ENCODE results near the gene MICAL3. TPM values are rescaled to one million over a fixed set of nuclear protein-coding genes. Genes with fewer than 3 reads are reported as not detected.

MICAL3 gene
- polyA plus RNA-seq, 1 of the 3 experiments (the other 2 are of a cell fraction), result 83.1 TPM

DNA sequence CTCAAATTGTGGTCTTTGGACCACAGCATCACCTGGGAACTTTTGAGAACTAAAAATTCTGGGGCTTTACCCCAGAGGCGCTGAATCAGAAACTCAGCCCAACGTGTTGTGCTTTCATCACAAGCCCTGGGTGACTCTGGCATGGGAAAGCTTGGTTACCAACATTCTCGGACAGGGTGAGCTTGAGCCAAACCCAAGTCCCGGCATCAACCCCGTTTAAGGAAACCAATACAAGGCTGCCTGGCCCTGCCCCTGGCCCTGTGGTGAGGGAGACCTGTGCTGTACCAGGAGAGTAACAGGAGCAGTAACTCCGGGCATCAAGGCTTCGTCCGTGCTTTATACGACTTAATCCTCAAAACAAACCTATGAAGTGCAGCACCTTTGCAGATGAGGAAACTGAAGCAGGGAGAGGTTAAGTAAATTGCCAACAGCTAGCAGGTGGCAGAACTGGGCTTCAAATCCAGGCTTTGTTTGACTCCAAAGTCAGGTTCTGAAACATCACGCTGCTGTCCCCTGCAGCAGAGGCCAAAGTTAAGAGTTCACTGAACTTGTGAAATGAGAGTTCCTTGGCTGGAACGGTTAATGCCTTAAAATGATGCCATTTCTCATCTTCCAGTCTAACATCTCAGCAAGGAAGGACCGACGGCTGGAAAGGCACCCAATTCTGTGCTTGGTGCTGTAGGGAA lies 186.0 kb downstream of the MICAL3 start:
- Histone ChIP-seq H3K4me2 (no peak overlapping the region), H3F3A (replicated peaks; ENCODE audit: insufficient read depth) (no peaks in the 10 kb centered on the region), H3K4me3 (ENCODE audit: low read depth in 2 of 2, low read length in 1 of 2) (no peak overlapping the region), H4K20me1 (ENCODE audit: insufficient read depth) (no peaks in the 10 kb centered on the region), H3K4me1 (ENCODE audit: control insufficient read depth in 1 of 2, insufficient read depth in 2 of 2, low read depth in 1 of 2, low read length in 1 of 2) (peaks cover 0 to 1% of the 10 kb centered on the region in 2 experiments; a peak in 1 of 4 replicates), H3K9me2 (no peaks in the 10 kb centered on the region), H2AFZ (ENCODE audit: low read depth) (no peak overlapping the region), H3K9ac (no peak overlapping the region), H3K36me3 (replicated peaks in 1 of 2; ENCODE audit: control insufficient read depth in 1 of 2, insufficient read depth in 2 of 2, low read length in 1 of 2) (peaks cover 0 to 50% of the 10 kb centered on the region in 2 experiments), H3K79me2 (ENCODE audit: insufficient read depth) (no peaks in the 10 kb centered on the region), H3K9me3 (no peaks in the 10 kb centered on the region), H3K27me3 (ENCODE audit: insufficient read depth) (no peaks in the 10 kb centered on the region), H3K27ac (ENCODE audit: low read depth in 2 of 2, low read length in 1 of 2) (no peak overlapping the region)
- ChIA-PET POLR2A (no interaction called here), CTCF (interaction anchor here (1.0 to 1.7 kb wide), 3 partner anchors 8 to 238 kb away, joined by 4 to 7 read pairs (median 4); no protein-coding TSS in a partner anchor)
- no peak for TF ChIP-seq NRF1 (IDR thresholded peaks at IDR 0.05; ENCODE audit: low read depth, low read length)
- no peak for DNase-seq
- WGBS (ENCODE audit: low lambda C conversion rate), result 90% methylated on average over 8 of the region's 13 CpGs

GRCh38 chr22:17836992-17837742 lies 187.2 kb downstream of the MICAL3 start:
- 77% methylated on average over 11 of the region's 14 CpGs for WGBS (ENCODE audit: low lambda C conversion rate)
- no peak for DNase-seq
- no peak overlapping the region for H3K27ac ChIP-seq (ENCODE audit: low read depth in 2 of 2, low read length in 1 of 2)
- ChIA-PET CTCF (interaction anchor here (1.7 kb wide), 1 partner anchor 238 kb away, joined by 9 read pairs; no protein-coding TSS in a partner anchor), POLR2A (no interaction called here)
- no peaks in the 10 kb centered on the region; a peak in 1 of 4 replicates for H3K4me1 ChIP-seq (ENCODE audit: control insufficient read depth in 1 of 2, insufficient read depth in 2 of 2, low read depth in 1 of 2, low read length in 1 of 2)
- H3K27me3 ChIP-seq (ENCODE audit: insufficient read depth), result no peaks in the 10 kb centered on the region
- no peak overlapping the region for H3K4me3 ChIP-seq (ENCODE audit: low read depth in 2 of 2, low read length in 1 of 2)
- H3K79me2 ChIP-seq (ENCODE audit: insufficient read depth), result no peaks in the 10 kb centered on the region
- no peak overlapping the region for H3K4me2 ChIP-seq
- H2AFZ ChIP-seq (ENCODE audit: low read depth), result no peak overlapping the region
- no peaks in the 10 kb centered on the region for H3K9me2 ChIP-seq
- H3K36me3 ChIP-seq (replicated peaks in 1 of 2; ENCODE audit: control insufficient read depth in 1 of 2, insufficient read depth in 2 of 2, low read length in 1 of 2), result peaks cover 0 to 54% of the 10 kb centered on the region in 2 experiments
- H3F3A ChIP-seq (replicated peaks; ENCODE audit: insufficient read depth), result no peaks in the 10 kb centered on the region
- H3K9ac ChIP-seq, result no peak overlapping the region
- H3K9me3 ChIP-seq, result no peaks in the 10 kb centered on the region
- H4K20me1 ChIP-seq (ENCODE audit: insufficient read depth), result no peaks in the 10 kb centered on the region
- no peak for TF ChIP-seq RXRA (IDR thresholded peaks at IDR 0.05; ENCODE audit: borderline replicate concordance, low read depth)

DNA sequence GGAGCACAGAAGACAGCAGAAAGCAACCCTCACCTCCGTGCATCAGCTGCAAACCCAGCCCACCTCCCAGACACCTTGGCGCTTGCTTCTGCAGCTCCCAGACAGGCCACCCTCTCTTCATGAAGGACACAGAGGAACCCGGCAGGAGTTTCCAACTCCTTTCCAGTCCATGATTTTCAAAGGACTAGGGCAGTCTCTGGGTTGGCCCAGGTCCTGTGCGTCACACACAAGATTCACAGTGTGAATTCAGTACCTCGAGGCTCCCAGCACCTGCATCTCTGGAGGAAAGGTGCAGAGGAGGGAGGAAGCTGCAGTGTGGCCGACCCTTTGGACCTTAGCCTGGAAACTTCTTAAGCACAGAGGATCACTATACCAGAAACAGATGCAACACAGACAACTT lies 189.1 kb downstream of the MICAL3 start:
- Histone ChIP-seq H3K9ac (no peak overlapping the region), H3K9me3 (no peaks in the 10 kb centered on the region), H3K27ac (ENCODE audit: low read depth in 2 of 2, low read length in 1 of 2) (no peak overlapping the region), H3K27me3 (ENCODE audit: insufficient read depth) (no peaks in the 10 kb centered on the region), H3F3A (replicated peaks; ENCODE audit: insufficient read depth) (peaks cover 3% of the 10 kb centered on the region), H2AFZ (ENCODE audit: low read depth) (no peak overlapping the region), H3K36me3 (replicated peaks in 1 of 2; ENCODE audit: control insufficient read depth in 1 of 2, insufficient read depth in 2 of 2, low read length in 1 of 2) (peaks cover 0 to 53% of the 10 kb centered on the region in 2 experiments), H3K79me2 (ENCODE audit: insufficient read depth) (no peaks in the 10 kb centered on the region), H3K4me3 (ENCODE audit: low read depth in 2 of 2, low read length in 1 of 2) (no peak overlapping the region), H4K20me1 (ENCODE audit: insufficient read depth) (no peaks in the 10 kb centered on the region), H3K4me1 (ENCODE audit: control insufficient read depth in 1 of 2, insufficient read depth in 2 of 2, low read depth in 1 of 2, low read length in 1 of 2) (peaks cover 0 to 7% of the 10 kb centered on the region in 2 experiments; a peak in 1 of 4 replicates), H3K9me2 (no peaks in the 10 kb centered on the region), H3K4me2 (no peak overlapping the region)
- ChIA-PET CTCF (interaction anchor here (1.3 to 2.5 kb wide), 3 partner anchors 57 to 277 kb away, joined by 3 to 8 read pairs (median 4); no protein-coding TSS in a partner anchor), POLR2A (no interaction called here)
- DNase-seq, result no peak
- 100% methylated on average over 1 of the region's 6 CpGs for WGBS (ENCODE audit: low lambda C conversion rate)
- TF ChIP-seq RAD21 (IDR thresholded peaks at IDR 0.05; ENCODE audit: low read length) (no peak), YY1 (IDR thresholded peaks at IDR 0.05; ENCODE audit: low read depth) (no peak), FOSL2 (IDR thresholded peaks at IDR 0.05; ENCODE audit: borderline replicate concordance, low read depth) (no peak), POLR2AphosphoS5 (IDR thresholded peaks at IDR 0.05; ENCODE audit: low read depth, low read length) (no peak), NRF1 (IDR thresholded peaks at IDR 0.05; ENCODE audit: low read depth, low read length) (no peak), ELF1 (IDR thresholded peaks at IDR 0.05) (no peak), SMC3 (IDR thresholded peaks at IDR 0.05; ENCODE audit: low read depth, low read length) (no peak), TEAD4 (IDR thresholded peaks at IDR 0.05; ENCODE audit: borderline replicate concordance, insufficient read depth) (no peak)
